ENCODE results near the gene SLC7A6.

The SLC7A6 gene

DNA sequence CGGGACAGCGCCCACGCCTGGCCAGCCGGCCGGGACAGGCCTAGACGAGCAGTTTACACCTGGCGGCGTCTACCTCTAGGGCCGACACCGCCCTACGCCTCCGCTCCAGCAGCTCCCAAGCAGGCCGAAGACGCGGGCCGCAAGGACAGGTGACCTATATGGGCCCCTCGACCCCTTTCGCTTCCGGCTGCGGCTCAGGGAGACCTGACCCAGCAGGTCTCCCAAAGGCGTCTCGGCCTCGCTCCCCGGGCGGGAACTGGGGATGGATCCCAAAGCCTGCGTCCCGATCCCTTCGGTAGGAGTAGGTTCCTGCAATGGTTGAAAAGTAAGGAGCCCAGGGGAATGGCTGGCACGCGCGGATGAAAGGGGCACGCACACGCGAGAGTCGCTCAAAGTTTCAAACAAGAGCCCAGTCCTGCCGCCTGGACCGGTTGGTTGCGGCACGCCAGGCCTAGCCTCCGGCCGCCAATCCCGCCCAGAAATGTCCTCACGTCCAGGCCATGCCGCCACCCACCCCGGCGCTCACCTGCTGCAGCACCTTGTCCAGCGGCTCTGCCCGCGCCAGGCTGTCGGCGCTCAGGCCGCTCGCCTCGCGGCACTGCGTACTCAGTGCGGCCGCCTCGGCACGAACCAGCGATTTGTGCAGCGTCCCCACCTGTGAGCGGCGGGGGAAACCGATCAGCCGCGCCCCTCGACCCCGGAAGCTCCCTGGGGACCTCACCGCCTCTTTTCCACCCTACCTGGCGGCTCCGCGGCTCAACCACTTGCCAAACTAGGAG lies 29.0 kb upstream of the SLC7A6 start:
- no peak for DNase-seq

DNA sequence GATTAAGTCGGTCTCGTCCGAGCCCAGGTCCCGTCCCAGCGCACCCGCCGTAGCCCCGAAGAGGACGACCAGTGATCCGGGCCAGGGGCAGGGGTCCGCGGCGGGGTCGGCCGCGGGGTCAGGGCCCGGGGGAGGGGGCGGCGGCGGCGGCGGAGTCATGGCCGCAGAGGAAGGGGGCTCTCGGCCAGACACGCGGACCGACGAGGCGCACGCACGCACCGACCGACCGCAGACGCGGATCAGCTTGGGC lies 28.5 kb upstream of the SLC7A6 start, which contains the start of gene ESRP2:
Gene ESRP2, minus strand, starts transcription at position 241 of the 250 bp plus-strand sequence. Its CDS starts 82 bp downstream, at position 159.
- no peak for DNase-seq

GRCh38 chr16:68236137-68236825 lies 28.0 kb upstream of the SLC7A6 start:
- no peak for DNase-seq

DNA sequence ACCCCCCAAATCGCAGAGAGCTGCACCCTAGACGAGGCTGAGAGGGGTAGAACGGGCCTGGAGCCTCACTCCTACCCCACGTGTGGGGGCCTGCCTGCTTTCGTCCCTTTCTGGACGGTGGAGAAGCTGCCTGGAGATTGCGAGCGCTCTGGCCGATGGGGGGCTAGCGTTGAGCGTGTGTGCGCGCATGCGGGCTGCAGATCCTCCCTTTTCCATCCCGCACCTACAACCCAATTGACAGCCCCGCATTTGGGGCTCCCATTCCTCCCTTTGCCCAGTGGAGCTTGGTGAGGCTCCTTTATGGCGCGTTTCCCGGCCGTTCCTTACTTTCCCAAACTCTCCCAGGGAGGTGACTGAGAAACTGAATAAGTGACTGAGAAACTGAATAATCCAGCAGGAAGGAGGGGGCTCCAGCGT lies 27.5 kb upstream of the SLC7A6 start:
- DNase-seq: no peak

GRCh38 chr16:68237243-68238028 lies 26.9 kb upstream of the SLC7A6 start:
- DNase-seq: peak; percentile 98

GRCh38 chr16:68238029-68238345 lies 26.3 kb upstream of the SLC7A6 start:
- no peak for DNase-seq

GRCh38 chr16:68242085-68242484 lies 22.2 kb upstream of the SLC7A6 start:
- DNase-seq: no peak

DNA sequence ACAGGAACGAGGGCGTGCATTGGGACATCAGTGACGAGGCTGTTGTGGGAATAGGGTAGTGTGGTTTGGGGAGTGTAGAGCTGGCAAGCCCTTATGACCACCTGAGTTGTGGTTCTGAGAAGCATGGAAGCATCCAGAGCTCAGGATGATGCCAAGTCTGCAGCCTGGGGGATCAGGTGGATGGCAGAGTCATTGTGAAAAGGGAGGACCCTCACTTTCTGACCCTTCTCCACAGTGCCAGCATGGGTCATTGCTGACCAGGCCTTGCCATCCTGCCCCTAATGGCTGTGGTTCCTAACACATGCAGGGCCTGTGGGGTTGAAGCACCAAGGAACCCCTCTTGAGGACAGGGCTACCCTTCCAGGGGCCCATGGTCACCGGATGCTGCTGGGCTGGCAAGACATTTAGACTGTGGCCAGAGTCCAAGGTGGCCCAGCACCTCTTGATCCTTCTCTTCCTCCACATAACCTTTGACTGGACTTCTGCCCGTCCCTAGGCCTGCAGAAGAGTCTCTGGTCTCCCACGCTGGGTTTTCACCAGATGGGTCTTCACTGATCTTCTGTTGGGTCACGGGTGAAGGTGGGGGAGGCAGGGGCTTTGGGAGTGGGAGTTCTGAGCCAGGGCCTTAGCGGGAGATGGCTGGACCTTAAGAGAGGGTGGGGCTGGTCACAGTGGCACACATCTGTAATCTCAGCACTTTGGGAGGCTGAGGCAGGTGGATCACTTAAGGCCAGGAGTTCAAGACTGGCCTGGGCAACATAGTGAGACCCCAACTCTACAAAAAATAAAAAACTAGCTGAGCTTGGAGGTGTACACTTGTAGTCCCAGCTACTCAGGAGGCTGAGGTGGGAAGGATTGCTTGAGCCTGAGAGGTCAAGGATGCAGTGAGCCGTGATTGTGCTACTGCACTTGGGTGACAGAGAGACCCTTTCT lies 21.1 kb upstream of the SLC7A6 start:
- no peak for DNase-seq

DNA sequence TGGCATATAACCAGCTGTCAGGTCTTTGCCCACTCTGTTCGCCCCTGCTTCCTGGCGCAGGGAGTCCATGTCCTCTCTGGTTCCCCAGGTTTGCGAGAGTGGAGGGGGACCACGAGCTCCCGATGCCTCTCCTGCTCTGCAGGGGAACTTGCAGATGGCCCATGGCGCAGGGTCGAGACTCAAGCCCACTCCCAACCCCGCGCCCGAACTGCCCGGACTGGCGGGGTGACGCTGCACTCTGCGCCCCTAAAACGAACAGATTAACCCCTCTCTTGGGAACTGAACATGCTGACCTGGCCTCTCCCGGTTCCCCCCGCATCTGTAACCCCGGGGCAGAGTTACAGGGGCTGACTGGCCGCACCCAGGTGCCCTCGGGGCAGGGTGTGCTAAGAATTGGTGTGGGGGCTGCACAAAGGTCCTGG lies 19.8 kb upstream of the SLC7A6 start:
- no peak for DNase-seq

DNA sequence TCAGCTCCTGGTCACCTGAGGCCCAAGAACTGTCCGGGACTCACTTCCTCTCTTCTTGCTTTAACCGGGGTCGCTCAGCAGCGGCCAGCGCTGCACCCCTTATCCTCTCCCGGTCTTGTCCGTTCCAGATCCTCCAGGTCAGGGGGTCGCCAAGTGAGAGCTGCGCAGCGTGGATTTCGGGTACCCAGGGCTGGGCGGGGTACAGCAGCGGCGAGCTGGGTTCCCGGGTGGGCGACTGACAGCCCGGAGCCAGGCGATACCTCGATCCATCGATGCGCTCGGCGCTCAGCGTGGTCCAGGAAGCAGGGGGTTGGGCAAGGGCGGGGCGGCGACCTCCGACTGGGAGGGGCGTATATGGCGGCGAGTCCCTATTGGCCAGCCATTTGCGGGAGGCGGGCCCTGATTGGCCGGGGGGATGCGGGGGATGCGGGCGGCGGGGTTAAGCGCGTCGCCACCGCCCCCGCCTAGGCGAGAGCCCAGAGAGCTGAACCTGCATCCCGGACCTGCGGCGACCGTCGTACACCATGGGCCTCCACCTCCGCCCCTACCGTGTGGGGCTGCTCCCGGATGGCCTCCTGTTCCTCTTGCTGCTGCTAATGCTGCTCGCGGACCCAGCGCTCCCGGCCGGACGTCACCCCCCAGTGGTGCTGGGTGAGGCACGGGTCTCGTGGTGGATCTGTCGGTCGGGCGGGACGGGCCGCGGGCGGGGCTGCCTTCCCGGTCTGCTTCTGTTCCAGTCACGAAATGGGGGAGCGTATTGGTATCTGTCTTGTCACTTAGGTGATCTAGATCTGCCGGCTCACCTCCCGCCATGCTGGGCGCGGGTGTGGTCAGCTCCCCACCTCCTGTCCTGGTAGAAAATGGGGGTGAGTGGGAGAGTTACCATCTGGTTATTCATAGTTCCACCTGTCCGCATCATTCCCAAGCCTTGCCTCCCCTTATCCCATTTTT lies 19.1 kb upstream of the SLC7A6 start, which contains the start of gene PLA2G15:
Gene PLA2G15, plus strand, starts transcription at position 471 of the 951 bp plus-strand sequence. Its CDS starts 54 bp downstream, at position 525.
- peak; percentile 93 for DNase-seq

- no peak for DNase-seq
These were observed 18.2 kb upstream of the SLC7A6 start for GRCh38 chr16:68246121-68246520.

DNA sequence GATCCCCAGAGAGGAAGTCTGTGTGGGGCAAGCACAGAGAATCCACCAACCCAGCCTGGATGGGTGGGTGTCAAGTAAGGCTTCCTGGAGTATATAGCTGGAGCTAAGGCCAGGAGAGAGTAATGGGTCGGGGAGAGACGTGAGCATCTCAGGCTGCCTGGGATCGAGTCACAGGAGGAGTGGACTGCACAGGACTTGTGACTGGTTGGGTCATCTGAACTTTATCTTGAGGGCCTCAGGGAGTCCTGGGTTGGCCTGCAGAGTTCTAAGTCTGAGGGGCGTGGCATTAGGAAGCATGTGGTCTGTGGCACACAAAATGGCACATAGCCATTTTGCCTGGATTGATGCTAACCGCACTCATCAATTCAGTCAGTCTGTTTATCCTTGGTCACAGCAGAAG lies 17.7 kb upstream of the SLC7A6 start:
- no peak for DNase-seq

DNA sequence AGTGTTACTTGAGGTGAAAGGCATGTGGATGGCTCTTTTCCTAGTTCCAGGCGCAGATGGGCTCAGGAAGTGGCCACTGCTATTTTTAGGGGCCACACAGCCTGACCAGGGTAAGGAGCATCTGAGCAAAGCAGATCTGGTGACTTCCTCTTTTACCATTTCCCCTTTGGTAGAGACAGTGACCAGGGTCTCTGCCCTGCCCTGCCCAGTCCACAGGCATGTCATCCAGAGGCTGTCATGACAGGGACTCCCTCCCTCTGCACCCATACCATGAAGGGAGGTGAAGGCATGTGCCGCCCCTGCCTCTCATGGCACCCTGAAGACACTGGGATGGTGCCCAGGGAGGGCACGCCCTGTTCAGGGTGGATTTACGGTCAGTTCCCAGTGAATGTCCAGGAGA lies 16.9 kb upstream of the SLC7A6 start:
- no peak for DNase-seq

- DNase-seq: no peak
These were observed 16.4 kb upstream of the SLC7A6 start for GRCh38 chr16:68247932-68248331.

- no peak for DNase-seq
These were observed 15.0 kb upstream of the SLC7A6 start for GRCh38 chr16:68249371-68249770.

DNA sequence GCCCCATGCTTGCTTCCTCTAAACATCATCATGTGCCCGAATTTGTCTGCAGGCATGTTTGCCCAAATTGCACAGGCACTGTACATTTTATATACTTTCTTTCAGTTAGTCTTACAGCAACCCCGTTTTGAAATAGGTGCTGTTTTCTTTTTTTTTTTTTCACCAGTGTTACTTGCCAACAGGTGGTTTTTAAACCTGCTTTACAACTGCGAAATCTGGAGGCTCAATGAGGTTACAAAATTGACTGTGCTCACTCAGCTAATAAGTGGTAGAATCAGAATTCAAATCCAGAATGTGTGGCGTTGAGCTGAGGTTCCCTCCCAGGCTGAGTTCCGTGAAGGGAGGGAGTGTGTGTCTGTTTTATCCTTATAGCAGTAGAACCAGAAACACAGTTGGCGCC lies 13.4 kb upstream of the SLC7A6 start:
- DNase-seq: no peak

DNA sequence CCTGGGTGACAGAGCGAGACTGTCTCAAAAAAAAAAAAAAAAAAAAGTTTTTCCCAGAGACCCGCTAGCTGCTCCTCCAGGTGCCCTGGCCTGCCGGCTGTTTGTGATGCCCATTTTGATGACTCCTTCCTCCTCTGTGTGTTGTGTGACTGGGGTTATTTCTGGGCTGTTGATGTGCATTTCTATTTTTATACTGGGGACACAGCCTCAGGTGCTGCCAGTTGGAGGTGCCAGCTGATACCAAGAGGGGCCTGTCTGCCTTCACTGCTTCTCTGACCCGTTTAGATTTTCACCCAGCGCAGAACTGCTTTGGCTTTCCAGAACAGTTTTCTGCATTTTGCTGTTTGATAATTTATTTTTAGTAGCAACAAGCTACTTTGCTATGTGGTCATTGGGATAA lies 12.5 kb upstream of the SLC7A6 start:
- no peak for DNase-seq

- DNase-seq: no peak
These were observed 11.9 kb upstream of the SLC7A6 start for GRCh38 chr16:68252383-68252782.

DNA sequence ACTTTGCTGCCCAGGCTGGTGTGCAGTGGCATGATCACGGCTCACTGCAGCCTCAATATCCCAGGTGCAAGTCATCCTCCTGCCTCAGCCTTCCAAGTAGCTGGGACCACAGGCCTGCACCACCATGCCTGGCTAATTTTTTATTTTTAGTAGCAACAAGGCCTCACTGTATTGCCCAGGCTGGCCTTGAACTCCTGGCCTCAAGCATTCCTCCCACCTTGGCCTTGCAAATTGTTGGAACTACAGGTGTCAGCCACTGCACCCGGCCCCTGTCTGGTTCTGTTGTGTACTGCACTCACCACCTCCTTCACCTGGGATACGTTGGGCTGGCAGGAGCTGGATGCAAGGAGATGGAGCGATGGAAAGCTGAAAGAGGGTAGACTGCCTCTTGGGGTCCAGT lies 10.6 kb upstream of the SLC7A6 start:
- no peak for DNase-seq

DNA sequence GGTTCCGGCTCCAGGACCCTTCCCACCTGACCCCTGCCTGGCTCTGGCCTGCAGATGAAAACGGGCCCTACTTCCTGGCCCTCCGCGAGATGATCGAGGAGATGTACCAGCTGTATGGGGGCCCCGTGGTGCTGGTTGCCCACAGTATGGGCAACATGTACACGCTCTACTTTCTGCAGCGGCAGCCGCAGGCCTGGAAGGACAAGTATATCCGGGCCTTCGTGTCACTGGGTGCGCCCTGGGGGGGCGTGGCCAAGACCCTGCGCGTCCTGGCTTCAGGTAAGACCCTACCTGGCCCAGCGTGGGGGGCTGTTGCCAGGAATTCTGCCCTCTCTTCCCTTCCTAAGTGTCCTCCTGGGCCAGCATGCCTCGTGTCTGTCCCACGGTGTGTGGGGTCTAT lies 8.6 kb upstream of the SLC7A6 start:
- no peak for DNase-seq

- no peak for DNase-seq
These were observed 6.9 kb upstream of the SLC7A6 start for GRCh38 chr16:68257251-68257905.
